ENCODE data around the gene PAPPA.

The PAPPA gene

DNA sequence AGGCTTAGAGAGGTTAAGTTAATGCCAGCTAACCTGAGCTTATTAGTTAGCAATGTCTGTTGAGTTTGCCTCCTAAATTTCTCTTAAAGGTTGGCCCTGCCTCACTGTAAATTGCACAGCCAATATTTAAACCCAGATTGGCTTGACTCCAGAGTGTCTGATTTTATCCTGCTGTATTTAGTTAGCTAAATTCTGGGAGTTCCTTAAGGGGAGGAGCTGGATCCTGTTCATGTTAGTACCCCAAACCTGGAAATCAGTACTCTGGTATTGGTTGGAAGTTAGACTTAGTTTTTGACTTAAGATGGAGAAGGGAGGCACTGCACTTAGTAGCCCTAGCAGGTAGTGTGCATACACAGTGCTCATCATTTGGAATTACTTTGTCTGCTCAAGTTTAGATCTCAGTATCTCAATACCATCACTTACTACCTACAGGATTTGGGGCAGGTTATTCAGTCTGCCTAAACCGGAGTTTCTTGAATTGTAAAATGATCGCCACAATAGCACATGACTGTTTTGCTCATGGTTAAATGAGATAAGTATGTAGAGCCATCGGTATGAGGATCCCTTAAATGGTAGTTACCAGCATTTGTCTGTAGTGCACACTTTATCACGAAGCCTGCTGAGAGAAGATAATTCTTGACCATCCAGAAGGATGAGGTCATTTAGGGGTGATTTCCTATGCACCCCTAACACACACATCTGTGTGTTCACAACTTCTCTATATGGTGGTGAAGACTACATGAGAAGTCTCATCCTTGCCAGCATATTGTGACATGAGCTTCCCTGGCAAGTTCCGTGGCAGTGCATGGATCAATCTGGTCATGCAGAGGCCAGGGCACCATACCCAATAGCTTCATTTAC lies 268.8 kb downstream of the PAPPA start:
- no peak for DNase-seq (ENCODE audit: low read depth)

DNA sequence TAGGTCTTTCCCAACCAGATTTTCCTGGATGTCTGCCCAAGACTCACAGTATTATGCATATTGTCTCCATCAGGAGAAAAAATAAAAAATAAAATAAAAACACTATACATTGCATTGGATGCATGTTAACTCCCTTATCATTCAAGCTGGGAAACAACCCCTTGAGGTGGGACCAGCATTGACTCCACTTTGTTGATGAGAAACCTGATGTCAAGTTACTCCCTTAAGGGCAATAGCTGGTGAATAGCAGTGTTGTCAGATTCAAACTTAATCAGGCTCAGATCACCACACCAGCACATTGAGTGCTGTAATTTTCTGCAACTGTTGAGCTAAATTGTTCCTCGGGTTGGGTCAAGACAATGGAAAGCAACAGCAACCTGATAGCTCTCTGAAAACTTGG lies 269.6 kb downstream of the PAPPA start:
- DNase-seq (ENCODE audit: low read depth): no peak

GRCh38 chr9:116425244-116425643 lies 271.7 kb downstream of the PAPPA start:
- no peak for DNase-seq (ENCODE audit: low read depth)

DNA sequence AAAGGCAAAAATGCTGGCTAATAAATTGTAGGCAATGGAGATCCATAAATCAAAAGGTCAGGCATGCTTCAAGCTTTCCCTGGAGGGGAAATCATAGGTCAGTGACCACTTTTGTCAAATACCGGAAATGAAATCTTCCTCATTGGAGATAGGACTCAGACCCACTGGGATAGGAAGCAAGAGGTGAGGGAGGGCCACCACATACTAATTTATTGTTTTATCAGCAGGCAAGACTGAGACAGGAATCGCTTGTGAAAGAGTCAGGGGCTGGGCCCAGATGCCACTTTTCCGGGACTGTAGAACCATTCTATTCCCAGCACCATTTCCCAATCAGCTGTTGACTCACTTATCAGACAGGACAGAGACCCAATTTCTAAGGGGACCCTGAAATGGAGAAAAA lies 277.3 kb downstream of the PAPPA start:
- DNase-seq (ENCODE audit: low read depth): no peak

- no peak for DNase-seq (ENCODE audit: low read depth)
These were observed 278.5 kb downstream of the PAPPA start for GRCh38 chr9:116432051-116432450.

DNA sequence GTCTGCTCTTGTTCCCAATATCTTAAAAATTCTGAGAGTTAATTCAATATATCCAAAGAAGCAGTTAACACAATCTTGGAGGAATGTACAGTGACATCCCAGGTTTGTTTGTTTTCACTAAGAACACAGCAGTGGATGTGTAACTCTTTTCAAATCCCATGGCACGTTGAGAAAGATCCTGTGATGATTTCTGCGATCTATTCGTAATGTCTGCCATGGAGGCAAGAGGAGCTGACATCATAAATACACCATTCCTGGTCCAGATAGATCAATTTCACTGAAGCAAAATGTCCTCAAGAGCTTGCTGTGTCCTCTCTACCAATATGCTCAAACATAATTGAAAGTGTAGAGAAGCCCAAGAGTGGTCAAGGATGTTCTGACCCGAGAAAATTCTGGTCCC lies 280.7 kb downstream of the PAPPA start:
- no peak for DNase-seq (ENCODE audit: low read depth)

GRCh38 chr9:116435706-116436105 lies 282.1 kb downstream of the PAPPA start:
- no peak for DNase-seq (ENCODE audit: low read depth)

- DNase-seq (ENCODE audit: low read depth): no peak
These were observed 282.5 kb downstream of the PAPPA start for GRCh38 chr9:116436121-116436520.

DNA sequence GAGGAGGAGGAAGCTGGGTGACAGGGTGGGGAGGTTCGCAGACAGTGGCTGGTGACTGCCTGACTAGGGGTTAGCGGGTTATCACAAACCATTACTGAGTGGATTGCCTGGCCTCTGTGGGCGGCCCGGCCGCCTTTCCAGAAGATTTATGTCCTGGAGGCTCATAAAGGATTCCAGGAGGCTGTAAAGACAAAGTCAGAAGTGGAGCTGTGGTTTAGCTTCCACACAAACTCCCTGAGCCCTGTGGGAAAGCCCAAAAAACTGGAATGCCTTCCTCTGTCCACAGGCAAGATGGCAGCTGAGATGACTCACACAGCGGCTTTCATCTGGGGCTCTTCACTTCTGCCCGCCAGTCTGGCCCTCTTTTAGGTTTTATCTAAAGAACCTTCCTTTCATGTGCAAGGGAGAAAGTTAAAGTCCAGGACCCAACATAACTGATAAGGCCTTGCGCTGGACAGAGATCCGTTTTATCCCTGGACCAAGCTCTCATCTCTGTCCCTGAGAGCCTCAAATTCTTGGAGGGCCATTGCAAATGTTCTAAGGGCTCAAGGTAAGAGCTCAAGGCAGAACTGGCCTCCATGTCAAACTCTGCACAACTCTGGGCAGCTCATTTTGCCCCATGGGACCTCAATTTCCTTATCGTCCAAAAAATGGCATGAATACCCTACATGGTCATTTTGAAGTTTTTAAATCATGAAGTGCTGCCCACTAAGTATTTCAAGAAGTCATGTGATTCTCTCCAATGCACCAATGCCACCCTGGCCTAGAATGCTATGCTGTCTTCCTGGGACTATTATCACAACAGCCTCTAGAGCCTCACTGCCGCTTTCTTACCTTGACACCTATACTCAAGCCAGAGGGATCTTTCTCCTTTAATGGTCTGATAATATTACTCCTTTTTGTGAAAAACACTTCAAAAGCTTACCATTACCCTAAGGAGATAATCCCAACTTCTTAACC lies 284.1 kb downstream of the PAPPA start:
- no peak for DNase-seq (ENCODE audit: low read depth)

- DNase-seq (ENCODE audit: low read depth): no peak
These were observed 288.9 kb downstream of the PAPPA start for GRCh38 chr9:116442528-116442927.

GRCh38 chr9:116447934-116448333 lies 294.3 kb downstream of the PAPPA start:
- DNase-seq (ENCODE audit: low read depth): no peak

- DNase-seq (ENCODE audit: low read depth): no peak
These were observed 294.8 kb downstream of the PAPPA start for GRCh38 chr9:116448431-116448830.

DNA sequence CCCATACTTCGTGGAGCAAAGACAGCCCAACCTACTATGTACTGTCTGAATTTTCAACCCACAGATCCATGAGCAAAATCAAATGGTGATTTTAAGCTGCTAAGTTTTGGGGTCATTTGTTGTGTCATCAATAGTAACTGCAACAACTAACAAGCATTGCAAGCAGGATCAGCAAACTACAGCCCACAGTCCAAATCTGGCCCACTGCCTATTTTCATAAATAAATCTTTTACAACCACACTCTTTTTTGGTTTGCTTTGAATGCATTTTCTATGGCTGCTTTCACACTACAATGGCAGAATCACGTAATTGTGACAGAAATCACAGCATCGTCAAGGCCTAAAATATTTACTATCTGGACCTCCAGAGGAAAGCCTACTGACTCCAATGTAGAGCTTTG lies 296.4 kb downstream of the PAPPA start:
- no peak for DNase-seq (ENCODE audit: low read depth)

DNA sequence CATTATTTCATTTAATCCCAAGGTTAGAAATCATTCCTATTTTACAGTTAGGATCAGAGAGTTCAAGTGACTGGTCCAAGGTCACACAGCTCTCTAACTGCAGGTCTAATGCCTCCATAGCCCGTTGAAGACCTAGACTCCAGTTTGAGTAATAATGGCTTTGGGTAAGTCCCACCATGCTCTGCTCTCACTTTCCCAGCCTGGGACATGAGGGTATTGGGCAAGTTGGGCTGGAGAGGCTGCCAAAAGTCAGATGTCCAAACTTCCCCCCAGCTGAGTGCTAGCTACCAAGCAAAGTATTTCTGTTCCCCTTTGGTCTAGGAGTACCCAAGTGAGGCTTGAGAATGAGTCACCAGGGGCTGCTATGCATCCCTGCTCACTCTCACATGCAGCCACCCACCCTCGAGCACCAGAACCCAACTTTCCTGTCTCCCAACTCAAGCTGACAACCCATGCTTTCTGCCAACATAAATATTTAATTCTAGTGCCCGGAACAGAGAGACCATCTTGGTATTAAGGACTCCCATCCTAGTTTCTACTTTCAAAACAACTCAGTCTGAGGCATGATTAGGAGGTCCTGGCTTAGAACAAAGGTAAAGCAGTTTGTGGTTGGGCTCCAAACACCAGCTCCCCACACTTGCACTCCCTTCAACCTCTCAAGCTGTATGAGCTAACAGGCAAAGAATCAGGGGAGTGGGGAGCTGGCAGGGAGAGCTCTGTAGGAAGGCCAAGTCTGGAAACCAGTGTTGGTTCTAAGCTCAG lies 297.0 kb downstream of the PAPPA start:
- no peak for DNase-seq (ENCODE audit: low read depth)

DNA sequence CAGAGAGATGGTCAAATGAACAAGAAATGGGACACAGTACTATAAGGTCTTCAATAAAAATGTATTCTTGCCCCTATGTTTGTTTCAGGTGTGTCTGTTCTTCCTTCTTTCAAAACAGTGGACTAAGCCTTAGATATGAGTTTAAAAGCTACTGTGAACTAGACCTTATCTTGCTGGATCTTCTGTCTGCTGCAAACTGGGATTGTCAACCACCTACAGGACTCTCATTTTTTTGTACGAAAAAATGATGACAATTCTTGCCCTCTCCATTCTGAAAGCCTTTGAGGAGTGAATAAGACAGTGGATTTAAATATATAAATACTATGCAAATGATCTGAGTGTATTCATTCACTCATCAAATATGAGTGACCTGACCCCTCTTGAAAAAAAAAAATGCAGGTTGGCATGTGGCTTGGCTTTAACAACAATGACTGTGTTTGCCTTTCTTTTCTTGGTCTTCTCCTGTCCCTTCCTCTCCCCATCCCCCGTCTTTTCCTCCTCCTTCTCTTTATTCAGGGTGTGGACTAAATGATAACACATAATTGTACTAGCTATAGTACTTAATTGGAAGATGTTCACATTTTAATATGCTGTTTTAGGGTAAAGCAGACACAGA lies 298.0 kb downstream of the PAPPA start:
- no peak for DNase-seq (ENCODE audit: low read depth)

All from stimulated activated CD8-positive, alpha-beta memory T cell treated with anti-CD3 and anti-CD28 coated beads, Interleukin-12 subunit alpha, Interleukin-12 subunit beta, amount 100 ng/mL, for 4 hours (primary cell).